Spleen (tissue), 11 donors: ENCODE results near the gene KIAA0319L. TPM values are rescaled to one million over a fixed set of nuclear protein-coding genes. Genes with fewer than 3 reads are reported as not detected.

Experiments used
- DNase-seq: peaks from one replicate; pipeline ENCODE4 v3.0.0-alpha.2; 2020
- H3K27ac ChIP-seq, 8 donors: fragments of 200-600 bp; sonication (generic) in 7 of 8; 1 replicate in 4 of 8; 2 replicates in 4 of 8; pipeline versions ENCODE4 v1.5.0 to v1.8.0; 2016 to 2021; ENCODE audit warnings: inconsistent platforms in 4 of 8, mild to moderate bottlenecking in 4 of 8, moderate library complexity in 1 of 8
- H3K27me3 ChIP-seq, 7 donors: fragments of 200-600 bp; sonication (generic) in 6 of 7; replicated peaks in 1 of 7; 1 replicate in 4 of 7; 2 replicates in 3 of 7; pipeline versions ENCODE4 v1.5.0 to v1.8.0; 2016 to 2021; ENCODE audit warnings: inconsistent platforms in 3 of 7, mild to moderate bottlenecking in 1 of 7
- H3K36me3 ChIP-seq, 6 donors: fragments of 200-600 bp; sonication (generic) in 5 of 6; 1 replicate in 4 of 6; 2 replicates in 2 of 6; pipeline versions ENCODE4 v1.5.0 to v1.8.0; 2016 to 2021; ENCODE audit warnings: inconsistent platforms in 2 of 6
- H3K4me1 ChIP-seq, 6 donors: fragments of 200-600 bp; sonication (generic) in 5 of 6; 1 replicate in 3 of 6; 2 replicates in 3 of 6; pipeline versions ENCODE4 v1.5.0 to v1.8.0; 2016 to 2021; ENCODE audit warnings: inconsistent platforms in 3 of 6
- H3K4me3 ChIP-seq, 8 donors: fragments of 200-600 bp; sonication (generic) in 7 of 8; 1 replicate in 4 of 8; 2 replicates in 4 of 8; pipeline versions ENCODE4 v1.5.0 to v1.8.0; 2016 to 2021; ENCODE audit warnings: inconsistent platforms in 4 of 8, mild to moderate bottlenecking in 4 of 8, moderate library complexity in 2 of 8
- H3K9me3 ChIP-seq, 8 donors: fragments of 200-600 bp; sonication (generic) in 7 of 8; 1 replicate in 4 of 8; 2 replicates in 4 of 8; pipeline versions ENCODE4 v1.5.0 to v1.8.0; 2016 to 2021; ENCODE audit warnings: inconsistent platforms in 4 of 8
- CTCF ChIP-seq, 11 experiments: fragments of 200-600 bp in 7 of 11; fragments of 450-650 bp in 4 of 11; sonication (generic) in 4 of 11; IDR thresholded peaks in 8 of 11; conservative IDR thresholded peaks in 3 of 11; 1 replicate in 7 of 11; 2 replicates in 4 of 11; pipeline versions ENCODE4 v1.4.0 to v1.8.0; 2016 to 2021; ENCODE audit warnings: antibody characterized with exemption in 11 of 11, inconsistent platforms in 4 of 11, mild to moderate bottlenecking in 1 of 11
- POLR2A ChIP-seq, 3 donors: fragments of 450-650 bp; IDR thresholded peaks; one replicate each; pipeline ENCODE4 v1.5.1; 2017; ENCODE audit warnings: antibody characterized with exemption in 3 of 3, mild to moderate bottlenecking in 1 of 3
- POLR2AphosphoS5 ChIP-seq, 3 donors: sonication (generic); formaldehyde crosslinking; IDR thresholded peaks; one replicate each; pipeline ENCODE4 v1.5.1; 2017; ENCODE audit warnings: antibody characterized with exemption in 3 of 3
- WGBS, 5 donors: extraction: QIAGEN DNeasy Blood & Tissue Kit in 3 of 5; methylation state at CpG; one replicate each; pipeline versions ENCODE4 v1.1.5 to v1.1.7; 2013 to 2018; 5-methylcytosine and 5-hydroxymethylcytosine counted together
- intact Hi-C: fragments of 100-400 bp; cut with DNase I; formaldehyde crosslinking; loops from one replicate; pipeline ENCODE4 v1.15.0; 2023; ENCODE audit warnings: low total_unique reads
- polyA plus RNA-seq, 3 donors: library from polyadenylated mRNA; stranded (reverse); fragments of 200-250 nt; gene quantifications; one replicate each; pipeline ENCODE4 v1.2.1, GENCODE V29; 2013
- total RNA-seq, 7 donors: library from RNA; depleted of rRNA in 3 of 7; stranded (reverse); fragments of >200 nt in 3 of 7; fragmentation: NEBNext Ultra II Directional in 4 of 7; extraction: Animal tissue kit (Norgen Biotek cat#: 25700) in 4 of 7; gene quantifications; one replicate each; pipeline versions ENCODE4 v1.1.0 to v1.2.1, GENCODE V29; 2016 to 2021
- donor health status: healthy with polysubstance abuse.
- donor health status: DM: no; HTN: no; CAD: no; lungs with moderate emphysema.
- donor health status: DM: no; HTN: no; CAD: no.
- donor health status: Bipolar disorder and iron deficiency.
- donor health status: healthy.
- donor health status: DM: no; HTN: no; CAD: no.
- donor health status: DM: yes; HTN: yes; CAD: no.

The KIAA0319L gene
- total and polyA plus RNA-seq, 10 donors, result 10.5 to 103 (median 66.9) TPM

GRCh38 chr1:35437200-35437599 lies 120.0 kb downstream of the KIAA0319L start:
- no peak overlapping the region for H3K27ac ChIP-seq
- H3K27me3 ChIP-seq, result no peaks in the 10 kb centered on the region
- no peak for DNase-seq
- no peaks in the 10 kb centered on the region for H3K9me3 ChIP-seq
- no peak for TF ChIP-seq POLR2AphosphoS5 (IDR thresholded peaks at IDR 0.05)
- no peak for TF ChIP-seq CTCF (IDR thresholded peaks at IDR 0.05 in 8 of 11, conservative IDR thresholded peaks at IDR 0.05 in 3 of 11)
- no peak for TF ChIP-seq POLR2A (IDR thresholded peaks at IDR 0.05)
- no peak overlapping the region for H3K4me3 ChIP-seq
- peaks cover 3 to 100% (median 85%) of the 10 kb centered on the region in 6 donors for H3K36me3 ChIP-seq
- WGBS, 5 donors, result 95 to 98% (median 95%) methylated on average over 9 of the region's 9 CpGs
- intact Hi-C loops, result no loop called here
- peaks cover 0 to 7% (median 2%) of the 10 kb centered on the region in 6 donors for H3K4me1 ChIP-seq

- intact Hi-C loops, result no loop called here
- no peaks in the 10 kb centered on the region for H3K4me1 ChIP-seq
- WGBS, 5 donors, result 87 to 96% (median 94%) methylated on average over 8 to 10 of the region's 10 CpGs
- H3K9me3 ChIP-seq, result no peaks in the 10 kb centered on the region
- no peaks in the 10 kb centered on the region for H3K27me3 ChIP-seq
- peaks cover 3 to 100% (median 80%) of the 10 kb centered on the region in 6 donors for H3K36me3 ChIP-seq
- no peak for DNase-seq
- no peak overlapping the region for H3K4me3 ChIP-seq
- H3K27ac ChIP-seq, result no peak overlapping the region
- peak in 2 of 3 donors; percentile 19 to 37 for TF ChIP-seq POLR2AphosphoS5 (IDR thresholded peaks at IDR 0.05)
- no peak for TF ChIP-seq CTCF (IDR thresholded peaks at IDR 0.05 in 8 of 11, conservative IDR thresholded peaks at IDR 0.05 in 3 of 11)
These were observed 121.1 kb downstream of the KIAA0319L start for GRCh38 chr1:35436078-35436477.

GRCh38 chr1:35434703-35435102 lies 122.5 kb downstream of the KIAA0319L start:
- H3K36me3 ChIP-seq, result peaks cover 3 to 92% (median 67%) of the 10 kb centered on the region in 6 donors
- H3K4me3 ChIP-seq, result no peak overlapping the region
- H3K27me3 ChIP-seq, result no peaks in the 10 kb centered on the region
- DNase-seq, result no peak
- no peak overlapping the region for H3K27ac ChIP-seq
- TF ChIP-seq POLR2AphosphoS5 (IDR thresholded peaks at IDR 0.05), result peak in 1 of 3 donors; percentile 3
- no peak for TF ChIP-seq CTCF (IDR thresholded peaks at IDR 0.05 in 8 of 11, conservative IDR thresholded peaks at IDR 0.05 in 3 of 11)
- no peak for TF ChIP-seq POLR2A (IDR thresholded peaks at IDR 0.05)
- 83 to 91% (median 90%) methylated on average over 8 to 12 of the region's 12 CpGs for WGBS, 5 donors
- no peaks in the 10 kb centered on the region for H3K4me1 ChIP-seq
- no peaks in the 10 kb centered on the region for H3K9me3 ChIP-seq
- intact Hi-C loops, result no loop called here

GRCh38 chr1:35433714-35434113 lies 123.5 kb downstream of the KIAA0319L start:
- peaks cover 0 to 87% (median 57%) of the 10 kb centered on the region in 6 donors for H3K36me3 ChIP-seq
- intact Hi-C loops, result no loop called here
- no peak overlapping the region for H3K27ac ChIP-seq
- no peak overlapping the region for H3K4me3 ChIP-seq
- WGBS, 5 donors, result 94 to 97% (median 95%) methylated on average over 13 to 15 of the region's 15 CpGs
- H3K9me3 ChIP-seq, result no peaks in the 10 kb centered on the region
- no peaks in the 10 kb centered on the region for H3K4me1 ChIP-seq
- TF ChIP-seq POLR2A (IDR thresholded peaks at IDR 0.05), result no peak
- TF ChIP-seq CTCF (IDR thresholded peaks at IDR 0.05 in 8 of 11, conservative IDR thresholded peaks at IDR 0.05 in 3 of 11), result no peak
- TF ChIP-seq POLR2AphosphoS5 (IDR thresholded peaks at IDR 0.05), result no peak
- H3K27me3 ChIP-seq, result no peaks in the 10 kb centered on the region
- DNase-seq, result no peak
